Measurements from ENCODE around the gene THADA.
"Not testable (repeated sequence)": the region's sequence is repeated elsewhere in the genome, so short reads cannot be mapped to it uniquely, and the experiment has no call there.

Gene THADA, protein sequence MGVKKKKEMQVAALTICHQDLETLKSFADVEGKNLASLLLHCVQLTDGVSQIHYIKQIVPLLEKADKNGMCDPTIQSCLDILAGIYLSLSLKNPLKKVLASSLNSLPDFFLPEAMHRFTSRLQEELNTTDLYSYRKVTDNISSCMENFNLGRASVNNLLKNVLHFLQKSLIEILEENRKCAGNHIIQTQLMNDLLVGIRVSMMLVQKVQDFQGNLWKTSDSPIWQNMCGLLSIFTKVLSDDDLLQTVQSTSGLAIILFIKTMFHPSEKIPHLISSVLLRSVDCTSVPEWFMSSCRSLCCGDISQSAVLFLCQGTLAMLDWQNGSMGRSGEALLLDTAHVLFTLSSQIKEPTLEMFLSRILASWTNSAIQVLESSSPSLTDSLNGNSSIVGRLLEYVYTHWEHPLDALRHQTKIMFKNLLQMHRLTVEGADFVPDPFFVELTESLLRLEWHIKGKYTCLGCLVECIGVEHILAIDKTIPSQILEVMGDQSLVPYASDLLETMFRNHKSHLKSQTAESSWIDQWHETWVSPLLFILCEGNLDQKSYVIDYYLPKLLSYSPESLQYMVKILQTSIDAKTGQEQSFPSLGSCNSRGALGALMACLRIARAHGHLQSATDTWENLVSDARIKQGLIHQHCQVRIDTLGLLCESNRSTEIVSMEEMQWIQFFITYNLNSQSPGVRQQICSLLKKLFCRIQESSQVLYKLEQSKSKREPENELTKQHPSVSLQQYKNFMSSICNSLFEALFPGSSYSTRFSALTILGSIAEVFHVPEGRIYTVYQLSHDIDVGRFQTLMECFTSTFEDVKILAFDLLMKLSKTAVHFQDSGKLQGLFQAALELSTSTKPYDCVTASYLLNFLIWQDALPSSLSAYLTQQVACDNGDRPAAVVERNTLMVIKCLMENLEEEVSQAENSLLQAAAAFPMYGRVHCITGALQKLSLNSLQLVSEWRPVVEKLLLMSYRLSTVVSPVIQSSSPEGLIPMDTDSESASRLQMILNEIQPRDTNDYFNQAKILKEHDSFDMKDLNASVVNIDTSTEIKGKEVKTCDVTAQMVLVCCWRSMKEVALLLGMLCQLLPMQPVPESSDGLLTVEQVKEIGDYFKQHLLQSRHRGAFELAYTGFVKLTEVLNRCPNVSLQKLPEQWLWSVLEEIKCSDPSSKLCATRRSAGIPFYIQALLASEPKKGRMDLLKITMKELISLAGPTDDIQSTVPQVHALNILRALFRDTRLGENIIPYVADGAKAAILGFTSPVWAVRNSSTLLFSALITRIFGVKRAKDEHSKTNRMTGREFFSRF (N-terminal part only)

DNA sequence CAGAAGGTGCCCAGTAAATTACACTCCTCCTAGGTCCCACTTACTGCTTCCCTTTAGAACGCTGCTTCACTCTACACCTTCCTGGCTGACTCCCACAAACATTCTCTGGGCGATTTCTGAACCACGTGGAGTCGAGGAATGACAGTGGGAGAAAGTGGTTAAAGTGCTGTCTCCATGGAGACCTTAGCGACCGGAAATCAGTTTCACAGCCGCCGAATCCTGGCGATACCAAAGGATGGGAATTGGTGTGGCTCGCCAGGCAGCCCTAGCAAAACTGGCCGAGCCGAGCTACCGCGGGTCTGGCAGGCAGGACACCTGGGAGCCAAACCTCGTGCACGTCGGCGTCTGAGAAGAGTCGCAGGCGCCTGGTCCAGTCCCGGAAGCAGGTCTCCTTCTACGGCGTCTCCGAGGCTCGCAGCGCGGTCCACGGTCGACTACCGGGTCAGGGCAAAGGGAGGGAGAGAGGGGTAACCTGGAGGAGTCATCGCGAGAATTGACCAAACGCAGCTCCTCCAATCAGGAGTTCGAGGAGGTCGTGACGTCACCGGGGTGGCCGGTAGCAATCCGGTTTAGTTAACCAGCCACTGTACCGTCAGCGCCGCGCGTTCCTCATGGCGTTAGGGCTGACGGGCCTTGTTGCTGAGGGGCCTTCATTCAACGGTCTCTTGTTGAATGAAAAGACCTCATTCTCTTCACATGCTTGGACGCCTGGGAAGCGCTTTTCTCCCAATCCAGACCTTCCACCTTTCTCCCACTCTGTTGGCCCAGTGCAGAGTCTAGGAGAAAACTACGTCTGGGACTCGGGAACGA lies at the start of gene THADA:
Gene THADA, minus strand, starts transcription at position 436 of the 810 bp plus-strand sequence. CDS start 3,646 bp downstream, outside the sequence.
- in situ Hi-C loops (cut with MboI; ENCODE audit: low sequenced_read_pairs): no loop called here

DNA sequence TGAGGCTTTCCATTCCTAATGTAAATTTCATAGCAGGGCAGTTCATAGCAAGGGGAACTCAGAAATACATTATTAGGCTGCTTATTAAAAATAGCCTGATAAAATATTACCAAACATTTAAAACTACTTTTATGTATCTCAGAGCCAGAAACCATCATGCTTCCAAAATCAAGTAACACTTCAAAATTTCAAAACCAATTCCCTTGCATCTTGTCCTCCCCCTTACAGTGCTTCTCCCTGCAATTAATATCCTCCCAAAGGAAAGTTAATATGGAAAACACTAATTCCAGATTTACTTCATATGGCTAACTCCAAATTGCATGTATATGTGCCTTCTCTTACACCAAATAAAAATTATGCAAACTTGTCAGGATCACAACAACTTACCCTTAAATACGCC lies 47.8 kb upstream of the THADA start:
- in situ Hi-C loops (cut with MboI; ENCODE audit: low sequenced_read_pairs): no loop called here

DNA sequence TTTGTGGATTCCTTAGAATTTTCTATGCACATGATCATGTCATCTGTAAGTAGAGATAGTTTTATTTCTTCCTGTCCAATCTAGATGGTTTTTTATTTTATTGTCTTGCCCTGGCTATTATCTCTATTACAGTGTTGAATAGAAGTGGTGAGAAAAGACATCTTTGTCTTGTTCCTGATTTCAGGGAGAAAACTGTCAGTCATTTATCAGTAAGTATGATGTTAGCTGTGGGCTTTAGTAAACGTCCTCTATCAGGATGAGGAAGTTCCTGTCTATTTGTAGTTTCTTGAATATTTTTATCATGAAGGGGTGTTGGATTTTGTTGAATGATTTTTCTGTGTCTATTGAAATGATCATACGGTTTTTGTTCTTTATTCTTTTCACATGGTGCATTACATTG lies 46.5 kb upstream of the THADA start:
- in situ Hi-C loops (cut with MboI; ENCODE audit: low sequenced_read_pairs): no loop called here

DNA sequence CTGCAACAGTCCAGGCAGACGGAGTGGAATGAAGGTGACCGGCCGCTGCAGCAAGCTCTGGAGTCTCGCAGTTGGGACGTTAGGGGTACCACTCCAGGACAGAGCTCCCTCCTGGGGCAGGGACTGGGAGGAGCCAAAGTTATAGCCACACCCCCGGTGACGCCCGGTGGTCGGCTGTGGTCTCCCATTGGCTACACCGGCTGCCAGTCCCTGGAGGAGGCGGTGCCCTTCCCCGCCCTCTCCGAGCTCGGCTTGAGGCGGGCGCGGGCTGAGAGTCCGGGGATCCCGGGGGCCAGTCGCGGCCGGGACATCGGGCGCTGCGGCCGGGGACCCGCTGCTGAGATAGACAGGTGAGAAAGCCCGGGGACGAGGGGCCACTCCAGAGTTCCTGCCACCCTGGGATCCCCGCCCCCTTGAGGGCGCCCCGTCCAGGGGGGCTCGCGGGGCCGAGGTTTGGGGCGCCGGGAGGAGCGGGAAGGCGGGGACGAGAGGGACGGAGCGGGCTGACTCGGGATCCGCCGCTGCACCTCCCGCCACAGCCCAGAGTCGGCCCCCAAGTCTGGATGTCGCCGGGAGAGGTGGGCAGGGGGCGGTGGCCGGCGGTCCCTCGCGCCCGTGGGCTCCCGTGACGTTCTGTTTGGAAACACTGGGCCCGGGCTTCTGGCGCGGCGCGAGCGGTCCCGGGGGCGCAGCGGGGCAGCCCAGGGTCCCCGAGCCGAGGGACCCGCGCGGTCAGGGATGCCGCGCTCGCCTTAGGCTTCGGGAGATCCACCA lies 41.4 kb upstream of the THADA start, which contains the start of gene PLEKHH2:
Gene PLEKHH2, plus strand, starts transcription at position 231 of the 774 bp plus-strand sequence. CDS start 7,414 bp downstream, outside the sequence.
- in situ Hi-C loops (cut with MboI; ENCODE audit: low sequenced_read_pairs): no loop called here

DNA sequence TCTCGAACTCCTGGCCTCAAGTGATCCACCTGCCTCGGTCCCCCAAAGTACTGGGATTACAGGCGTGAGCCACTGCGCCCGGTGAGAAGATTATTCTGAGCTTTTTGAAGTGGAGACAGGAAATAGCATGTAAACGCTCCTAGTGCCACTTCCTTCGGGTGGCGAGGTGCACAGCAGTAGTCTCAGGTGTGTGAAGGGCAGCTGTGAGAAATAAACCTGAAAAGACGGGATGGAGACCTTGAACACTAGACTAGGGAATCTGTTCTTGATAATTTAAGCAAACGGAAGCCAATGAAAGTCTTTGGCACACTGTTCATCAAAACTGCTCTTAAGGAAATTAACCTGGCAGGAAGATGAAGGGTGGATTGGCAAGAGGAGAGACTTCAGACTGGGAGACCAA lies 40.8 kb upstream of the THADA start:
- in situ Hi-C loops (cut with MboI; ENCODE audit: low sequenced_read_pairs): no loop called here

DNA sequence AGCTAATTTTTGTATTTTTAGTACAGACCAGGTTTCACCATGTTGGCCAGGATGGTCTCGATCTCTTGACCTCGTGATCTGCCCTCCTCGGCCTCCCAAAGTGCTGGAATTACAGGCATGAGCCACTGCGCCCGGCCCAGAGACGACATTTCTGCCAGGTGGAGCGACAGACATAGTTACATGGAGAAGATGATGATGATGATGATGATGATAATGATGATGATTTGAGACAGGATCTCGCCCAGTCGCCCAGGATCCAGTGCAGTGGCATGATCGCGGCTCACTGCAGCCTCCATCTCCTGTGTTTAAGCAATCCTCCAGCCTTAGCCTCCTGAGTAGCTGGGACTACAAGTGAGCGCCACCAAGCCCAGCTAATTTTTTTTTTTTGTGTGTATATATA lies 40.3 kb upstream of the THADA start:
- in situ Hi-C loops (cut with MboI; ENCODE audit: low sequenced_read_pairs): not testable (repeated sequence)

DNA sequence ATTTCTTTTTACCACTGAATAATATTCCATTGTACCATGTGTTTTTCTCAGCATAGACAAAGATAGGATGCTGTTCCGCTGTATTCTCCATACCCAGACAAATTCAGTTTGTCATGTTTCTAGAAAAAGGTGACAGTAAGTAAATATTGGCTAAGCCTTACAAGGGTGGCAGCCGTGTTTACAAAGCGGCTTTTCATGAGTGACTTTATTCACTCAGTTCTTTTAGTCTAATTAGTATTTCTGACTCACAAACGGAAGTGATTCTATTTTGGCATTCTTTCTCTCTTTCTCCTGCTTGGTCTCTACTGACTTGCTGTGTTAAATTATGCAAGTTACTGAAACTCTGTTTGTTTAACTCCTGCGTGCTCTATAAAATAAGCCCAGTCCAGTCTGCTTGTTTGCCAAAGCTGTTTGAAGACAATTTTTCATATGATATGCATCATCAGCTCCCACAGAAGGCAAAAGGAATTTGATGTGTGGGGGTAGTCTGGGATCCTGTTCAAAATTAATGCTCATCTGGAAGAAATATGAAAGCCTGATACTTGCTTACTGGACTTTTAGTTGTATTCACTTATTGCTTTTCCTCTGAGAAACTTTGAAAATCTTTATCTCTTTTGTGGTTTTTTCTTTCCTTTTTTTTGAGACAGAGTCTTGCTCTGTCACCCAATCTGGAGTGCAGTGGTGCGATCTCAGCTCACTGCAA lies 38.9 kb upstream of the THADA start:
- in situ Hi-C loops (cut with MboI; ENCODE audit: low sequenced_read_pairs): no loop called here

DNA sequence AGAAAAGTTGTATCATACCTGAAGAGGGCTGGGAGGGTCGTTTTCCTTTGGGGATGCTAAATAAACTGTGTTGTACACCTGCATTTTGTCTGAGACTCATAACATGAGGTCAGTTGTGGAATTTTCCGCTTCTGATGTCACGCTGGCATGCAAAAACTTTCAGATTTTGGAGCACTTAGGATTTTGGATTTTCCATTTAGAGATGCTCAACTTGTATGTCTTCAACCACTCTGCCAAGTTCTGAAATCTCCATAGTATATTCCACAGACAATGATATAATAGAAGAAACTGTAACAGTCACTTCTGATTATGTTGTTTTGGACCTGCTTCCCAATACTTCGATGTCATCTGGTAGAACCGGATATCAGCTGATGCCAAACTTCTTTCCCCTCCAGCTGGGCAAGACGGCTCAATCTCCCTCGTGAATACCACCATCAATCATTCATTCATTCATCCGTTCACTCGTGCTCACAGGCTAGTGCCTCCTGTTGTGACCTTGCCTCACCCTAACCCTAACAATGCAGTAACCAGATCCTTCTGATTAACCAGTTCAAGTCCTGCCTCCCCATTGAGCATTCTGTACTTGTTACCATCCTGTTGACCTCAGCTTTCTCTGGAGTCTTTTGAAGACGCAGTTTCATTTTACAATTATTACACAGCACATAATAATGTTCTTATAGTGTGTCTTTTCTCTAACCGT lies 35.9 kb upstream of the THADA start:
- in situ Hi-C loops (cut with MboI; ENCODE audit: low sequenced_read_pairs): no loop called here

DNA sequence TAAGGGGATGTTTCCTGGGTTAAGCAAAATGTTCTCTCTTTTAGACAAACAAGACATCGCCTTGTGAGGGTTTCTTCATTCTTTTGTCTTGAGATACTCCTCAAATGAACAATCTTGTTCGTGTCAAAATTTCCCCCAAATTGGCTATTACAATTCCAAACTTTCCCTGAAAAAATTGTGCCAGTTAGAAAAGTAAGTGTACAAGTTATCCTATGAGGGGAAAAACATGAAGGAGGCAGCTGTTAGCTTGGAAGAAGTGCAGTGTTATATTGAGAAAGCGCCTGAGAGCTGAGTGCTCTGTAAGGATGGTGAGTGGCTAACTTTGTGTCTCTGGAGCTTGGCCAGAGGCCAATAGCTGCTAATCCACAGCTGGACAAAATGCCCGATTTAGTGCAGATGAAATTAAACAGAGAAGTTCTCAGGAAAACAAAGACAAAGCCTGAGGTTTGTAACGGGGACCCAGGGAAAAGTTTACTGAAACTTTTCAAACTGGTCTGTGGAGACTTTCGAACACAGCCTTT lies 27.2 kb upstream of the THADA start:
- in situ Hi-C loops (cut with MboI; ENCODE audit: low sequenced_read_pairs): no loop called here

DNA sequence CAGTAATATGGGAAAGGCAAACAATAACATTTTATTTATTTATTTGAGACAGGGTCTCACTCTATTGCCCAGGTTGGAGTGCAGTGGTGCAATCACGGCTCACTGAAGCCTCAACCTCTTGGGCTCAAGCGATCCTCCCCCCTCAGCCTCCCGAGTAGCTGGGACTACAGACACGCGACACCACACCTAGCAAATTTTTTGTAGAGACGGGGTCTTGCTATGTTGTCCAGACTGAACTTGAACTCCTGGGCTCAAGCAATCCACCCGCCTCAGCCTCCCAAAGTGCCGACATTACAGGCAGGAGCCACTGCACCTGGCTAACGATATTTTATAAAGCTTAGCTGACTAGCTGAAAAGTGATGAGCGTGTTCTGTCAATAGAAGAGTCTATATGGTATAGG lies 23.7 kb upstream of the THADA start:
- in situ Hi-C loops (cut with MboI; ENCODE audit: low sequenced_read_pairs): no loop called here

DNA sequence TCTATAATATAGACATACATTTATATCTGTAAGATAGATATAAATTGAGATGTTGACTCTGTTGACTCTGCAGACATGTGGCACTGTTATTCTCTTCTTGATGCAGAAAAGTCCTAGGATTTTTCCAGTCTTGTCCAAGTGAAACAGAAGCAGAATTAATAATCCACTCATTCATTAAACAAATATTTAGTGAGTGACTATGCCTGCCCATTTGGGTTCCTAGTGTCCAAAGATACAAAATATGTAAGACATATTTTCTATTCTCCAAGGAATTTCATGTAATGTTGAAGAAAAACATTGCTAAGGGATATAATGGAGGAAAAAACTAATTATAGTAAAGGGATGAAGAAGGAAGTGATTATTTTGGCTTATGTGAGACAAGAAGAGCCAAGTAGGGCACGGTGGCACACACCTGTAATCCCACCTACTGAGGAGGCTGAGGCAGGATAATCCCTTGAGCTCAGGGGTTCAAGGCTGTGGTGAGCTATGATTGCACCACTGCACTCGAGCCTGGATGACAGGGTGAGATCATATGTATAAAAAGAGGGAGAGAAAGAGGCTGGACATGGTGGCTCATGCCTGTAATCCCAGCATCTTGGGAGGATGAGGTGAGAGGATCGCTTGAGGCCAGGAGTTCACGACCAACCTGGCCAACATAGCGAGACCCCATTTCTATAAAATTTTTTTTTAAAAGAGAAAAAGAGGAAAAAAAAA lies 21.3 kb upstream of the THADA start:
- in situ Hi-C loops (cut with MboI; ENCODE audit: low sequenced_read_pairs): no loop called here

DNA sequence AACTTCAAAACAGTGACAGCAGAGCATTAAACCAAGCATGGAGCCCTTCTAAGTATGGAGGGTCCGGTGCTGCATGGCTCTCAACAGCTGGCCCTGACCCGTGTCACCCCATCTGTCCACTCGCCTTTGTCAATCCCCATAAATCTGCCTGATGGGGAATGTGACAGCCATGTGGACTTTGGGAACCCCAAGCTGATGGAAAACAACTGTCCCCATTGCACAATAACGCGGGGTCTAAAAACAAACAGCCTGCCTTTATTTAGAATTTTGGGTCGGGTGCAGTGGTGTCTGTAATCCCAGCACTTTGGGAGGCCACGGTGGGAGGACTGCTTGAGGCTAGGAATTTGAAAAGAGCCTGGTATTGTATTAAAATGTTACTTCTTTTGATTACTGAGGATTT lies 17.1 kb upstream of the THADA start:
- in situ Hi-C loops (cut with MboI; ENCODE audit: low sequenced_read_pairs): no loop called here

DNA sequence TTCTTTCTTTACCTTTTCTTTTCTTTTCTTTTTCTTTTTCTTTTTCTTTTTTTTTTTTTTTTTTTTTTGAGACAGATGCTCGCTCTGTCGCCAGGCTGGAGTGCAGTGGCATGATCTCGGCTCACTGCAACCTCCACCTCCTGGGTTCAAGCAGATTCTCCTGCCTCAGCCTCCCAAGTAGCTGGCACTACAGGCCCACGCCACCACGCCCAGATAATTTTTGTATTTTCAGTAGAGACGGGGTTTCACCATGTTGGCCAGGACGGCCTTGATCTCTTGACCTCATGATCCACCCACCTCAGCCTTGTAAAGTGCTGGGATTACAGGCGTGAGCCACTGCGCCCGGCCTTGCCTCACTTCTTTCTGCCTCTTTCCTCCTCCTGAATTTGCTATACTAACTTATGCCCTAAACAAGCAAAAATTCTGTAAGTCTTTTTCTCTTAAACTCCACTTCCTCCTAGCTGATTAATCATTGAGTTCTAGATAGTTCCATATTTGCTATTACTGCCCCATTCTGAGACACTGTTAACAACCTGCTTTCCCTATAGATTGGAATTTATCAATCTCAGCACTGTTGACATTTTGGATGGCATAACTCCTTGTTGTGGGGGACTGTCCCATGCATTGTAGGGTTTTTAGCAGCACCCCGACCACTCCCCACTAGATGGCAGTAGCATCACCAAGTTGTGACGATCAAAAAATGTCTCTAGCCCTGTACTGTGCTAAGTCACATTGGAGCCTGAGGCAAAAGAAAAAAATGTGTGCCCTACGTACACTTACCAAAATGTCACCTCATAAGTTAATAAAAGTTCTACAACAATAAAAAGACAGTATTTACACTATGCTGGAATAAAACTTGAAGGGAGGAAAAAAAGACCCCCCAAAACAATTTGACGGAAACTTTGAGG lies 16.4 kb upstream of the THADA start:
- in situ Hi-C loops (cut with MboI; ENCODE audit: low sequenced_read_pairs): no loop called here

DNA sequence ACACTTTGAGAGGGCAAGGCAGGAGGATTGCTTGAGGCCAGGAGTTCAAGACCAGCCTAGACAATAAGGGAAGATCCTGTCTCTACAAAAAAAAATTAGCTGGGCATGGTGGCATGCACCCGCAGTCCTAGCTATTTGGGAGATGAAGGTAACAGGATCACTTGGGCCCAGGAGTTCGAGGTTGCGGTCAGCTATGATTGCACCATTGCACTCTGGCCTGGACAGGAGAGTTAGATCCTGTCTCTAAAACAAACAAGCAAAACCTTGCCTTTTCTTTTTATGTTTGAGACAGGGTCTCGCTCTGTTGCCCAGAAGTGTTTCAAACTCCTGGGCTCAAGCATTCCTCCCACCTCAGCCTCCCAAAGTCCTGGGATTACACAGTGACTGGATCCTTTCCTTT lies 14.5 kb upstream of the THADA start:
- in situ Hi-C loops (cut with MboI; ENCODE audit: low sequenced_read_pairs): no loop called here

DNA sequence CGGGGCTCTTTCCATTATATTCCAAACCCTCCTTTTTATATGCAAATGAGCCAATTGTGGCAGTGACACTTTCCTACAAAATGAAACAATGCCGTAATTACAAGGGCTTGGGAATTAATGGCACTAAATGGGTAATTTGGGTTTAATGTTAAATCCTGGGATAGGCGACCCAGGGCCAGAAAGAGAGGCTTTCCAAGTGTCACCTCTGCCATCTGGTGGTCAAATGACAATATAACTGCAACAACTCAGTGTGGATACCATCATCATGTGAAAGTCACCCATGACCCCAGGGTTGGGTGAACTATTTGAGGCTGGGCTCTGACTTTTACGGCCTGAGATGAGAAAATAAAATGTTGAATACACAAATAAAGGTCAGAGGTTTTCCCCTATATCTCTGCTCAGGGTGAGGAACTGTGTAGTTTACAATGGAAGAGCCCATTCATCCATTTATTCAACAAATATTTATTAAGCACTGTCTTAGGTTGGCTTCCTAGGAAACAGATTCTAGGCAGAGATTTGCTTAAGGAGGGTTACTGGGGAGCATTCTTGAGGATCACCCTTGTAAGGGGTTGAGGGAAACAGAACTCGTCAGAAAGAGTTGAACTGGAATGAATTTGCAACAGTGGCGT lies 13.6 kb upstream of the THADA start:
- in situ Hi-C loops (cut with MboI; ENCODE audit: low sequenced_read_pairs): no loop called here

DNA sequence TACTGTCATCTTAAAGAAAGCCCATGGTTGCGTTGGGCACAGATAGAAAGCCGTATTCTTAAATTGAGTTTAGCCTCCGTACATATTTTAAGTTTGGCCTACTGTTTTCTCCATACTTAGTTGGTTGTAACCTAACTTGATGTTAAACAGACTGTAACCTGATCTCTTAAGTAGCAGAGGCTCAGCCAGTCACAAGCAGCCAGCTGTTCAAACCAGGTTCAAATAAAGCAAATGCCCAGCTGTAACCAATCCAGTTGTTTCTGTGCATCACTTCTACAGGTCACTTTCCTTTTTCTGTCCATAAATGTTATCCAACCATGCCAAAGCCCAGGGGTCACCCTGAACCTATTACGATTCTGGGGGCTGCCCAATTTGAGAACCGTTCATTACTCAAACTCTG lies 10.0 kb upstream of the THADA start:
- in situ Hi-C loops (cut with MboI; ENCODE audit: low sequenced_read_pairs): no loop called here
